ENCODE results near the gene DRP2.
A peak's percentile ranks its signal among the peaks of the same experiment; 100 is the strongest.
"Not testable (repeated sequence)": the region's sequence is repeated elsewhere in the genome, so short reads cannot be mapped to it uniquely, and the experiment has no call there.

The DRP2 gene

DNA sequence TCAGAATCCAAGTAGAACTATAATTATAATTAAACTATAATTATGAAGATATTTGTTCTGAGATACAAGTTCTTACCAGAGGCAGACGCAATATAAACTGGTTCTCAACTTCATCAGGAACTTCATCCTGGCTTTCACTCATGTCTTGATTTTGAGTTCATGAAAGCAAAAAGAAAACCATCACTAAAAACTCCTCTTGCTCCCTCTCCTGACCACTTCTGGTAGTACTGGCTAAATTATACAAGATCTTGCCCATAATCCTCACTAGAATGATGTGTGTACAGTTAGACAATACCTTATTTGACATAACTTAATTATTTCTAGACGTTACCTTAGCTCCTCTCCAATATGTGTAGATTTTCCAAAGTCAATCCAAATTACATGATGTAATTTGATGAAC, 67.8 kb downstream of the DRP2 start:
- Histone ChIP-seq H3K27me3 (ENCODE audit: control insufficient read depth in 1 of 2, insufficient read depth in 2 of 2, low read length in 2 of 2) (peaks cover 0 to 3% of the 10 kb centered on the region in 2 donors), H3K4me3 (ENCODE audit: low read length in 2 of 2) (no peak overlapping the region)

DNA sequence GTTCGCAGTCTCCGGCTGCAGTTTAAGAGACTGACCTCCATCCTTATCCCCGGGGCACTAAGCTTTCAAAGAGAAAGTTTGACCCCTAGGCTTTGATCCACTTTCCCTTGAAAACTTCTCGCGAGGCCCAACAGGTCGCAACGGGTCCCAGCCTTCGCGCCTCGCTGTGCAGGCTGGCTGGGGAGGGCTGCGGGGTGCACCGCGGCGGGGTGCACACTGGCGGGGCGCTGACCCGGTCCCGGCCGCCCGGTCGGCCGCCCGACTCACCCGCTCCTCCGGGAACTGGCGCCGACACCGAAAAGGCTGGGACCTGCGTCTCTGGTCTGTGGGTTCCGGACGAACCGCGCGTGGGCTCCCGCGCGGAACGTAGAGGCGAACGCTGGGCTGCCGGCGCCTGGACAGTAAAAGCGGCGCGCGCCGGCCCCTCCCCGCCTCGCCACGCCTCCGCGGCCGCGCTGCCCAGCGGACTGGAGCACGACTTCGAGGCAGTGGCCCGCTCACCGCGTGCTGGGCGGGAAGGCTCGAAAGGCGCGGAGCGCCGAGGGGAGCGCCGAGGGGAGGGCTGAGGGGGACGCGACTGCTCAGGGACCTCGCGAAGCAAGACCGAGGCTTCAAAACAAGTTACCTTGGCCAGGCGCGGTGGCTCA, 71.5 kb downstream of the DRP2 start, which contains the start of gene TAF7L:
TAF7L (minus strand) TSS at position 378 of the 647 bp plus-strand sequence. CDS start 3,791 bp downstream, outside the sequence.
- Histone ChIP-seq H3K9me3 (ENCODE audit: control insufficient read depth in 2 of 2, low read length in 2 of 2) (no peaks in the 10 kb centered on the region), H3K4me3 (ENCODE audit: low read length in 2 of 2) (peak within 1 kb of the TSS in 1 of 2 donors; percentile 36), H3K27me3 (ENCODE audit: control insufficient read depth in 1 of 2, insufficient read depth in 2 of 2, low read length in 2 of 2) (peaks cover 0 to 3% of the 10 kb centered on the region in 2 donors), H3K9ac (ENCODE audit: low read length in 2 of 2) (no peak within 1 kb of the TSS), H3K4me1 (ENCODE audit: control insufficient read depth, insufficient read depth, low read length) (peaks cover 3% of the 10 kb centered on the region), H3K36me3 (ENCODE audit: control insufficient read depth in 2 of 2, insufficient read depth in 2 of 2, low read length in 2 of 2) (no peaks in the 10 kb centered on the region), H3K27ac (ENCODE audit: low read length) (no peak within 1 kb of the TSS)

More for the DNA sequence above, 67.8 kb downstream of the DRP2 start:
- peaks cover 3% of the 10 kb centered on the region for H3K4me1 ChIP-seq (ENCODE audit: control insufficient read depth, insufficient read depth, low read length)
- no peaks in the 10 kb centered on the region for H3K36me3 ChIP-seq (ENCODE audit: control insufficient read depth in 2 of 2, insufficient read depth in 2 of 2, low read length in 2 of 2)
- no peak overlapping the region for H3K9ac ChIP-seq (ENCODE audit: low read length in 2 of 2)
- H3K27ac ChIP-seq (ENCODE audit: low read length), result no peak overlapping the region
- no peaks in the 10 kb centered on the region for H3K9me3 ChIP-seq (ENCODE audit: control insufficient read depth in 2 of 2, low read length in 2 of 2)

DNA sequence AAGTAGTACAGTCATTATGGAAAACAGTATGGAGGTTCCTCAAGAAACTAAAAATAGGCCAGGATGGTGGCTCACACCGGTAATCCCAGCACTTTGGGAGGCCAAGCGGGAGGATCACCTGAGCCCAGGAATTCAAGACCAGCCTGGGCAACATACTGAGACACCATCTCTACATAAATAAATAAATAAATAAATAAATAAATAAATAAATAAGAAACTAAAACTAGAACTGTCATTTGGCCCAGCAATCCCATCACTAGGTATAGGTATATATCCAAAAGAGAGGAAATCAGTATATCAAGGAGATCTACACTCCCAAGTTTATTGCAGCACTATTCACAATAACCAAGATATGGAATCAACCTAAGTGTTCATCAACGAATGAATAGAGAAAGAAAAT, 76.0 kb downstream of the DRP2 start:
- not testable (repeated sequence) for H3K9ac ChIP-seq (ENCODE audit: low read length in 2 of 2); H3K27me3 ChIP-seq (ENCODE audit: control insufficient read depth in 1 of 2, insufficient read depth in 2 of 2, low read length in 2 of 2); H3K36me3 ChIP-seq (ENCODE audit: control insufficient read depth in 2 of 2, insufficient read depth in 2 of 2, low read length in 2 of 2); H3K4me3 ChIP-seq (ENCODE audit: low read length in 2 of 2); H3K9me3 ChIP-seq (ENCODE audit: control insufficient read depth in 2 of 2, low read length in 2 of 2); H3K4me1 ChIP-seq (ENCODE audit: control insufficient read depth, insufficient read depth, low read length); H3K27ac ChIP-seq (ENCODE audit: low read length)

DNA sequence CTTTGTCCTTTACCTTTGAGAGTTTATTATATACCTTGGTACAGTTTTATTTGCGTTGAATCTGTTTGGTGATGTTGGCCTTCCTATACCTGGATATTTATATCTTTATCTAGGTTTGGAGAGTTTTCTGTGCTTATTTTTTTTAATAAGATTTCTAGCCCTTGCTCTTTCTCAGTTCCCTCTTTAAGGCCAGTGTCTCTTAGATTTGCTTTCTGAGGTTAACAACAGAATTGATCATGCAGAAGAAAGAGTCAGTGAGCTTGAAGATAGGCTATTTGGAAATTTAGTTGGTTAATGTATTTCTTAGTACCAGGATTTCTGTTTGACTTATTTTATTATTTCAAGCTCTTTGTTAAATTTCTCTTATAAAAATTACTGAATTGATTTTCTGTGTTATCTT, 84.2 kb downstream of the DRP2 start:
- Histone ChIP-seq H3K4me3 (ENCODE audit: low read length in 2 of 2) (no peak overlapping the region), H3K27ac (ENCODE audit: low read length) (no peak overlapping the region), H3K4me1 (ENCODE audit: control insufficient read depth, insufficient read depth, low read length) (no peaks in the 10 kb centered on the region), H3K9me3 (ENCODE audit: control insufficient read depth in 2 of 2, low read length in 2 of 2) (no peaks in the 10 kb centered on the region), H3K9ac (ENCODE audit: low read length in 2 of 2) (no peak overlapping the region), H3K36me3 (ENCODE audit: control insufficient read depth in 2 of 2, insufficient read depth in 2 of 2, low read length in 2 of 2) (no peaks in the 10 kb centered on the region), H3K27me3 (ENCODE audit: control insufficient read depth in 1 of 2, insufficient read depth in 2 of 2, low read length in 2 of 2) (peaks cover 0 to 7% of the 10 kb centered on the region in 2 donors)
